Measurements from ENCODE around the gene GRIN3B. TPM values are rescaled to one million over a fixed set of nuclear protein-coding genes. Genes with fewer than 3 reads are reported as not detected.

The GRIN3B gene
- total and polyA plus RNA-seq, 2 of the 8 experiments (the other 6 are each of a cell fraction or from before 2014, with no cell fraction given), result 0.45 to 1.0 TPM

GRCh38 chr19:1001538-1002166 lies 1.4 kb downstream of the GRIN3B start (continued):
- TF ChIP-seq CTCF (IDR thresholded peaks at IDR 0.05; ENCODE audit: control extremely low read depth in 1 of 3, insufficient read depth in 1 of 3, low read depth in 1 of 3, low read length in 3 of 3) (peak; percentile 82 to 84 (median 84)), RAD21 (IDR thresholded peaks at IDR 0.05 in 1 of 2, conservative IDR thresholded peaks at IDR 0.05 in 1 of 2; ENCODE audit: low read depth in 2 of 2, low read length in 2 of 2) (peak; percentile 77 to 84)

All from H1 (cell line).